GM18858 (cell line): ENCODE results near the gene SLC18A3.

ENCODE experiments used
- ATAC-seq: cut with Tn5 transposase; IDR thresholded peaks from one replicate; pipeline ENCODE4 v1.9.1; 2021; ENCODE audit not compliant: unreplicated experiment

Gene SLC18A3

GRCh38 chr10:49649936-49650723 lies 40.0 kb downstream of the SLC18A3 start:
- no peak for ATAC-seq

DNA sequence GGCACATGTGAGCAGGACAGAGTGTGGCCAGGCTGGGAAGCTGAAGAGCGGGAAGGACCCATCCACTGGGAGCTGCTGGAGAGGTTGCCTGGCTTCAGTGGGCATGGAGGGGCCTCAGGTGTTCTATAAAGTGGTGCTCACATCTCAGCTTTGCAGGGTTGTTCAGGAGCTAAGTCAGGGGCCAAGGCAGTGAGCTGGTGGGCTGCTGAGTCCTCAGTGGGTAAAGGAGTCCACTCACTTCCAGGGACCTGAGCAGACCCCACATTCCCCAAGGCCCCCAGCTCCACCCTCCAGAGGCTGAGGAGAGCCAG lies 40.6 kb downstream of the SLC18A3 start:
- no peak for ATAC-seq

DNA sequence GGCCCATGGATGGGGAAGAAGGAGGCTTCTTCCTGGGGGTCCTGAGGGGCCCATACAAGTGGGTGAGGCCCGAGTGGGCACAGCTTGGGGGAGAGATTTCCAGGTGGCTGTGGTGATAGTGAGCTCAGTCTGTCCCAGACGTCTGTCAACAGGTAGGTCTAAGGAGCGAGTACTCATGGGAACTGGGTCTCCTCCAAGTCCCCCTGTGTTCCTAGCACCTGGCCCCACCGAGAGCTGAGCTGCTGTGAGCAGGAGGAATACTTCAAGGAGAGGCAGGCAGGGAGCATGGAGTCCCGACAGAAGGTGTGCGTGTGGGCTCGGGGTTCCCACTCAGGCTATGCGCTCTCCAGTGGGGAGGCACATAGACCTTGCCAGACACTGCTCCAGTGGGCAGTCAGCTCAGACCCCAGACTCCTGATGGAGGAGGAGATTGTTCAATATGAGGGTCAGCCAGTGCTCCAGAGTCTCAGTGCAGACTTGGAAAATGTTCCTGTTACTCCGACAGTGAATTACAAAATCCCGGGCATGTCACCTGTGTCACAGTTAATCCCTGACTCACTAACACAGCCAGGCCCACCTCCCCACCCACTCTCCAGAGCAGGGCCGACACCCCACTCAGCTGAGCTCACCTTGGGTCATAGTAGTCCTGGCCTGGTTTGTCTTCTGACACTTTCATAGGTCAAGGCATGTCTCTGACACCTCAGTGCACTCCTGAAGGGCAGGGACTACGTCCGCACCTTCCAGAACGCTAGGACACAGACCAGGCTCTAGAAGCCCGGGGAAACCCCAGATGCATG lies 41.1 kb downstream of the SLC18A3 start:
- no peak for ATAC-seq

DNA sequence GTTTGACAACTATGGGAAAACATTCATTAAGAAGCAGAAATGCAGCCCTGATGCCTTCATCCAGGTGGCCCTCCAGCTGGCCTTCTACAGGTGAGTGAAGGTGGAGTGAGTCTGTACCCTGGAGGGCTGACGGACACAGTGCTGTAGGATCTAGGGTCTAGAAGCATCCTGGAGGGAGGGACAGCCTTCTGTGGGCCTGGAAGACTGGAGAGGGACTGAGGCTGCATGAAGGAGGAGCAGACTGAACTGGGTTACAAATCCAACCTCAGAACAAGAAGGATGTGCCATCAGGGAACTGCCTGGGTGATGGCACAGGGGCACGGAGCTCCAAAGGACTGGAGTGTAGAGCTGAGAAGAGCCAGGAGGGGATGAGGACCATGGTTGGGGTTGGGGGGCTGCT lies 41.8 kb downstream of the SLC18A3 start:
- no peak for ATAC-seq

DNA sequence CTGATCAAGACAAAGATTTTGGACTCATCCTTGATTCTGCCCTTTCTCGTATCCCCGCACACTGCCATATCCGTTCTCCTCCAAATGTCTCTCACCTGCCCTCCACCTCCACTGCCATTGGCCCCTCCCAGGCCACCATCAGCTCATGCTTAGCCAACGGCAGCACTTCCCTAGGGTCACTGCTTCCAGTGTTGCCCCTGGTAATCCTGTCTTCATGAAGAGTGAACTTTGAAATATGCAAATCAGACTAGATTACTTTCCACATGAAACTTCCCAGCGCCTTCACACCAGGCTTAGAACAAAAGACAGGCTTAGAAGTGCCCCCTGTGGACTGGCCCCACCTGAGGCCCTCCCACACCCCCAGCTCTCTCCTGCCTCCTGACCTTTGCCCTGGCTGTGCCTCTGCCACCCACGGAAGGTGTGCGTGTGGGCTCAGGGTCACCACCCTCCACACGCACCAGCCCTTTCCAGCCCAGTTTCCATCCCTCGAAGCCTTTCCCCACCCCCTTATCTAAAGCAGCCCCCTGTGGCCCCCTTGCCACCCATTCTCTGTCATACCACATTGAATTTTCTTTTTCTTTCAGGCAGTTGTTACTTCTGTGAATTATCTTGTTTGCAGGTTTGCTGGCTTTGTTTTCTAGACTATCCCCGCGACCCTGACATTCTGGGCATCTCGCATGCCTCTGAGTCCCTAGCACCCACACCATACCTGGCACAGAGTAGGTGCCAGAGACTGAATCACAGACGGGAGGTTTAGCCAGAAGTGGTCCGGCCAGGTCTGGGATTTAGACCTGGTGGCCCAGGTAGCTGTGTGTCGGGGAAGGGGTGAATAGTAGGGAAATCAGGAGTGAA lies 42.5 kb downstream of the SLC18A3 start:
- no peak for ATAC-seq

GRCh38 chr10:49653273-49653929 lies 43.3 kb downstream of the SLC18A3 start:
- ATAC-seq, result no peak

DNA sequence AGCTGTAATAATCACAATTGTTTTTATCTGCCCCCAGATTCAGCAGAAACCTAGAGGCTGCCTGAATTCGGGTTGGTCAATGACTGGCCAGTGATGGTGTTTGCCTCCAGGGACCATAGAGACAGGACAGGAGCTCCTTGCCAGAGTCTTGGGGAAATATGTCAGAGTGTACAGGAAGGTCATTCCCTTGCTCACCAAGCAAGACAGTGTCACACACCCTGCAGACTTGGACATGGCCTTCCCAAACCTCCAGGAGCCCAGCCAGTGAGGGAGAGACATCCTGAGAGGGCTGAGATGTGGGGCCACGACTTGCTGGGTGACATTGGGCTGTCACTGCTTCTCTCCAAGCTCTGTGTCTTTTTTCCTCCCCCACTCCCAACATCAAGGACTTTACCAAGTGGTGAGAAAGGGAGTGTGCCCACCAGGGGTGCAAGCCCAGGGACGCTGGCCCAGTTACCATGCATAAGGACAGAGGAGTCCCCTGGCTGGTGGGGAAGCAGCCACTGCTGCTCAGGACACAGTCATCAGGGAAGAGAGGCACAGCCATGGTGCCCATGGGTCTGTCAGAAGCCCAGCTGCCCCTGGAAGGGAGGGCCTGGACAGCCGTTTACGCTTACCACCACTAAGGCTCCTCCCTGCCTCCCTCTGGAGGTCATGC lies 44.1 kb downstream of the SLC18A3 start:
- no peak for ATAC-seq

GRCh38 chr10:49655099-49655498 lies 45.0 kb downstream of the SLC18A3 start:
- no peak for ATAC-seq

GRCh38 chr10:49656845-49657493 lies 46.9 kb downstream of the SLC18A3 start:
- ATAC-seq, result no peak

DNA sequence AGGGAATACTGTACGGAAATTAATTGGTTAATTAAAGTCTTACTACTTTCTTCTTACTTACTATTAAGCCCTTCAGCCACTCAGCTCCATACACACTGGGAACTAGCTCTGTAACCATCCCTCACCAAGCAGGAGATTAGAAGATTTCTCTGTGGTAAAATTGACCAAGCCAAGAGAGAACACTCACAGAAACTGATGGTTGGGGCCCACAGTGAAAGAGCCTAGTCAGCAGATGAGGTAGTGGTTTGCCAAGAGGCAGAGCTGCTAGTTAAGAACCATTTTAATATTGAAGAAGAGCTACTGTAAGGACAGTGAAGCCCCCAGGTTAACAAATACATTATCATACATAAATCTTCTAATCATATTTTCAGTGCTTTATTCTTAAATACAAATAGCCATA lies 47.5 kb downstream of the SLC18A3 start:
- ATAC-seq, result no peak

DNA sequence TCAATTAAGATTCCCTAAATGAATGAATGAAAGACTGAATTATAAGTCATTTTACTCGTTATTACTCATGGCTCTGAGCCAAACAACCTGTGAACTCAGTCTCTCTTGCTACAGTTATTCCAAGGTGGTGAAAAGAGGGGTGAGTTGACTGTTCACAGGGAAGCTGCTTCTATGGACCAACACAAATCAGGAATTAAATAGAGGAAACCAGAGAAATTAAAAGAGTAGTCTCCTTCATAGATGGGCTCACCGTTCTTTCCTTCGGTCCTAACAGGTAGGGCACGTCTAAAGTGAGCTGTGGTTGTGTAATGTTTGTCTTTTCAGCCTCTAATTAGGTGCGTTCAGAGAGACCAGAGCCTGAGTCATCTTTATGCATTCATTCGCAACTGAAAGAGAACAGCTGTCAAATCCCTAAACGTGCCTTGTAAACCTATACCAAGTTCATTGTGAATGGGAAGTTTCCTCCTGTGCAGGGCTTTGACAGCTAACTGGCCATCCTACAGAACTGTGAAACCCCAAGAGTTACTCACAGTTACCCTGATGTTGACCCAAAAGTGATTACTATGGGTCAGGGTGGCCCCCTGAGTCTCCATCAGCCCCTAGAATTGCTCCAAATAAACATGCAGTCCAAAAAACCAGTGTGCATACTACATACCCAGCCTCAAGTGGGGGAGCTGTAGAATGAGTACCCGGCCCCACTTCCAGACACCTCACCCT lies 51.2 kb downstream of the SLC18A3 start:
- ATAC-seq, result no peak
